ENCODE data around the gene PSME2. TPM values are rescaled to one million over a fixed set of nuclear protein-coding genes. Genes with fewer than 3 reads are reported as not detected.

Gene PSME2
- total and polyA plus RNA-seq, 2 of the 13 experiments (the other 11 are each of a cell fraction or from before 2014, with no cell fraction given), result 332 to 716 TPM

DNA sequence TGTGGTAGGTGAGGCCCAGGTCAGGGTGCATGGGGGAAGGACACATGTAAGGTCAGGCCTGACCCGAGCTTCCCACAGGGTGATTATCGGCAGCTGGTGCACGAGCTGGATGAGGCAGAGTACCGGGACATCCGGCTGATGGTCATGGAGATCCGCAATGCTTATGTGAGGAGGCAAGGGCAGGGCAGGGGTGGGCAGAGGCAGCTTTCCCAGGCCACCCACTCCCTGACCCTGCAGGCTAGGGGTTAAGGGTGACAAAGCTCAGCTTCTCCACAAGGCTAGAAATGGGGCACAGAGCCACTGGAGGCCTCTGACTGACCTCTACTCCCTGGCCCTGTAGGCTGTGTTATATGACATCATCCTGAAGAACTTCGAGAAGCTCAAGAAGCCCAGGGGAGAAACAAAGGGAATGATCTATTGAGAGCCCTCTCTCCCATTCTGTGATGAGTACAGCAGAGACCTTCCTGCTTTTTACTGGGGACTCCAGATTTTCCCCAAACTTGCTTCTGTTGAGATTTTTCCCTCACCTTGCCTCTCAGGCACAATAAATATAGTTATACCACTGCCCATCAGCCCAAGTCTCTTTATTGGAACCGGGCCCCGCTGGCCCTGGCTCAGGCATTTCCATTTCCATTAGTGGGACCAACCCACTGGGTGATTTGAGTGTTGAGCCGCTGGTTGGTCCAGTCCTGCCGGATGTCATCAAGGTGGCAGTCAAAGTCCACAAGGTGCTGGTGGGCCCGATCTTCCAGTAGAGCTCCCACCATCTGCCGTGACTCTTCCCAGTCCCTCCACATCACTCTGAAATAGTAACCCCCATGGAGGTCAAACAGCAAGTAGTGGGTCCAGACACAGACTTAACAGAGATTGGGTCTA is 7.8 kb downstream of the PSME2 start (continued):
- TF ChIP-seq ZNF749 (CRISPR knock-in tag; IDR thresholded peaks at IDR 0.05; ENCODE audit: borderline replicate concordance) (no peak), SCMH1 (CRISPR knock-in tag; IDR thresholded peaks at IDR 0.05; ENCODE audit: borderline replicate concordance) (no peak), LCORL (IDR thresholded peaks at IDR 0.05) (no peak), LCORL (CRISPR knock-in tag; IDR thresholded peaks at IDR 0.05) (no peak), ZNF337 (CRISPR knock-in tag; IDR thresholded peaks at IDR 0.05; ENCODE audit: borderline replicate concordance, low read depth) (no peak), ZNF160 (CRISPR knock-in tag; IDR thresholded peaks at IDR 0.05) (no peak; the same call in 1 of the 2 replicates), RBFOX2 (IDR thresholded peaks at IDR 0.05; ENCODE audit: low read depth, low read length) (no peak), FOSL2 (CRISPR knock-in tag; IDR thresholded peaks at IDR 0.05) (no peak), POLR2AphosphoS2 (IDR thresholded peaks at IDR 0.05; ENCODE audit: low read depth, low read length) (no peak), ZNF460 (CRISPR knock-in tag; IDR thresholded peaks at IDR 0.05; ENCODE audit: borderline replicate concordance) (no peak), HNRNPK (IDR thresholded peaks at IDR 0.05; ENCODE audit: low read depth, low read length, poor library complexity, severe bottlenecking) (no peak), ZNF766 (CRISPR knock-in tag; IDR thresholded peaks at IDR 0.05; ENCODE audit: borderline replicate concordance) (no peak), KLF16 (CRISPR knock-in tag; IDR thresholded peaks at IDR 0.05) (no peak), ZNF224 (CRISPR knock-in tag; IDR thresholded peaks at IDR 0.05) (no peak), CBX1 (IDR thresholded peaks at IDR 0.05; ENCODE audit: low read depth) (peak; percentile 9), HNF4A (CRISPR knock-in tag; IDR thresholded peaks at IDR 0.05) (peak; percentile 28; the same call in 1 of the 2 replicates), KDM3A (CRISPR knock-in tag; IDR thresholded peaks at IDR 0.05; ENCODE audit: low read depth) (0 out of 2 replicates have a peak, but pooled peaks have one; percentile 51), ZNF30 (CRISPR knock-in tag; IDR thresholded peaks at IDR 0.05) (no peak), TEAD2 (CRISPR knock-in tag; IDR thresholded peaks at IDR 0.05) (no peak)
- TF ChIP-seq, protein P1, sequence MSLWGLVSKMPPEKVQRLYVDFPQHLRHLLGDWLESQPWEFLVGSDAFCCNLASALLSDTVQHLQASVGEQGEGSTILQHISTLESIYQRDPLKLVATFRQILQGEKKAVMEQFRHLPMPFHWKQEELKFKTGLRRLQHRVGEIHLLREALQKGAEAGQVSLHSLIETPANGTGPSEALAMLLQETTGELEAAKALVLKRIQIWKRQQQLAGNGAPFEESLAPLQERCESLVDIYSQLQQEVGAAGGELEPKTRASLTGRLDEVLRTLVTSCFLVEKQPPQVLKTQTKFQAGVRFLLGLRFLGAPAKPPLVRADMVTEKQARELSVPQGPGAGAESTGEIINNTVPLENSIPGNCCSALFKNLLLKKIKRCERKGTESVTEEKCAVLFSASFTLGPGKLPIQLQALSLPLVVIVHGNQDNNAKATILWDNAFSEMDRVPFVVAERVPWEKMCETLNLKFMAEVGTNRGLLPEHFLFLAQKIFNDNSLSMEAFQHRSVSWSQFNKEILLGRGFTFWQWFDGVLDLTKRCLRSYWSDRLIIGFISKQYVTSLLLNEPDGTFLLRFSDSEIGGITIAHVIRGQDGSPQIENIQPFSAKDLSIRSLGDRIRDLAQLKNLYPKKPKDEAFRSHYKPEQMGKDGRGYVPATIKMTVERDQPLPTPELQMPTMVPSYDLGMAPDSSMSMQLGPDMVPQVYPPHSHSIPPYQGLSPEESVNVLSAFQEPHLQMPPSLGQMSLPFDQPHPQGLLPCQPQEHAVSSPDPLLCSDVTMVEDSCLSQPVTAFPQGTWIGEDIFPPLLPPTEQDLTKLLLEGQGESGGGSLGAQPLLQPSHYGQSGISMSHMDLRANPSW (CRISPR knock-in tag; IDR thresholded peaks at IDR 0.05; ENCODE audit: borderline replicate concordance), result no peak
- TF ChIP-seq, protein P2, sequence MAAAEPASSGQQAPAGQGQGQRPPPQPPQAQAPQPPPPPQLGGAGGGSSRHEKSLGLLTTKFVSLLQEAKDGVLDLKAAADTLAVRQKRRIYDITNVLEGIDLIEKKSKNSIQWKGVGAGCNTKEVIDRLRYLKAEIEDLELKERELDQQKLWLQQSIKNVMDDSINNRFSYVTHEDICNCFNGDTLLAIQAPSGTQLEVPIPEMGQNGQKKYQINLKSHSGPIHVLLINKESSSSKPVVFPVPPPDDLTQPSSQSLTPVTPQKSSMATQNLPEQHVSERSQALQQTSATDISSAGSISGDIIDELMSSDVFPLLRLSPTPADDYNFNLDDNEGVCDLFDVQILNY (CRISPR knock-in tag; conservative IDR thresholded peaks at IDR 0.05), result no peak
- TF ChIP-seq, protein P3, sequence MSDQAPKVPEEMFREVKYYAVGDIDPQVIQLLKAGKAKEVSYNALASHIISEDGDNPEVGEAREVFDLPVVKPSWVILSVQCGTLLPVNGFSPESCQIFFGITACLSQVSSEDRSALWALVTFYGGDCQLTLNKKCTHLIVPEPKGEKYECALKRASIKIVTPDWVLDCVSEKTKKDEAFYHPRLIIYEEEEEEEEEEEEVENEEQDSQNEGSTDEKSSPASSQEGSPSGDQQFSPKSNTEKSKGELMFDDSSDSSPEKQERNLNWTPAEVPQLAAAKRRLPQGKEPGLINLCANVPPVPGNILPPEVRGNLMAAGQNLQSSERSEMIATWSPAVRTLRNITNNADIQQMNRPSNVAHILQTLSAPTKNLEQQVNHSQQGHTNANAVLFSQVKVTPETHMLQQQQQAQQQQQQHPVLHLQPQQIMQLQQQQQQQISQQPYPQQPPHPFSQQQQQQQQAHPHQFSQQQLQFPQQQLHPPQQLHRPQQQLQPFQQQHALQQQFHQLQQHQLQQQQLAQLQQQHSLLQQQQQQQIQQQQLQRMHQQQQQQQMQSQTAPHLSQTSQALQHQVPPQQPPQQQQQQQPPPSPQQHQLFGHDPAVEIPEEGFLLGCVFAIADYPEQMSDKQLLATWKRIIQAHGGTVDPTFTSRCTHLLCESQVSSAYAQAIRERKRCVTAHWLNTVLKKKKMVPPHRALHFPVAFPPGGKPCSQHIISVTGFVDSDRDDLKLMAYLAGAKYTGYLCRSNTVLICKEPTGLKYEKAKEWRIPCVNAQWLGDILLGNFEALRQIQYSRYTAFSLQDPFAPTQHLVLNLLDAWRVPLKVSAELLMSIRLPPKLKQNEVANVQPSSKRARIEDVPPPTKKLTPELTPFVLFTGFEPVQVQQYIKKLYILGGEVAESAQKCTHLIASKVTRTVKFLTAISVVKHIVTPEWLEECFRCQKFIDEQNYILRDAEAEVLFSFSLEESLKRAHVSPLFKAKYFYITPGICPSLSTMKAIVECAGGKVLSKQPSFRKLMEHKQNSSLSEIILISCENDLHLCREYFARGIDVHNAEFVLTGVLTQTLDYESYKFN (CRISPR knock-in tag; conservative IDR thresholded peaks at IDR 0.05), result no peak
